Keratinocyte (primary cell): Measurements from ENCODE around the gene SKI. TPM values are rescaled to one million over a fixed set of nuclear protein-coding genes. Genes with fewer than 3 reads are reported as not detected.

ENCODE experiments used
- DNase-seq: peaks from one replicate; pipeline ENCODE4 v3.0.0-alpha.2; 2011; ENCODE audit warnings: low read depth, missing footprints, low spot score
- FAIRE-seq: peaks from 2 replicates; lab custom pipeline; 2011; peaks lifted over from hg19 to GRCh38; lab: Jason Lieb, UNC
- H2AFZ ChIP-seq: 2 replicates; pipeline ENCODE4 v1.6.0; 2012; ENCODE audit warnings: low read length, control low read depth, inconsistent platforms; ENCODE audit not compliant: control insufficient read depth
- H3K27ac ChIP-seq: 2 replicates; pipeline ENCODE4 v1.5.1; 2011; ENCODE audit warnings: low read length; ENCODE audit not compliant: control insufficient read depth, insufficient read depth
- H3K27me3 ChIP-seq: 3 replicates; pipeline ENCODE4 v1.6.0; 2011; ENCODE audit warnings: low read length; ENCODE audit not compliant: control insufficient read depth, insufficient read depth; ENCODE audit errors: extremely low read depth
- H3K36me3 ChIP-seq, 2 experiments: 2 replicates in 1 of 2; 3 replicates in 1 of 2; pipeline ENCODE4 v1.5.1; 2011; ENCODE audit warnings: low read length in 2 of 2, mild to moderate bottlenecking in 1 of 2; ENCODE audit not compliant: control insufficient read depth in 2 of 2, insufficient read depth in 2 of 2; ENCODE audit errors: extremely low read depth in 1 of 2
- H3K4me1 ChIP-seq: 3 replicates; pipeline ENCODE4 v1.5.1; 2011; ENCODE audit warnings: low read length; ENCODE audit not compliant: control insufficient read depth, insufficient read depth; ENCODE audit errors: extremely low read depth
- H3K4me2 ChIP-seq: 3 replicates; pipeline ENCODE4 v1.6.0; 2011; ENCODE audit warnings: low read depth, low read length; ENCODE audit not compliant: control insufficient read depth, insufficient read depth; ENCODE audit errors: extremely low read depth
- H3K4me3 ChIP-seq, 3 experiments: fragments of 200-600 bp in 1 of 3; sonication (generic) in 1 of 3; 2 replicates in 2 of 3; 3 replicates in 1 of 3; pipeline ENCODE4 v1.5.1; 2011 to 2016; ENCODE audit warnings: low read length in 3 of 3, mild to moderate bottlenecking in 3 of 3, control low read depth in 2 of 3, inconsistent platforms in 1 of 3, low read depth in 1 of 3, mixed read lengths in 1 of 3, mixed run types in 1 of 3, moderate library complexity in 1 of 3; ENCODE audit not compliant: control insufficient read depth in 2 of 3, insufficient read depth in 2 of 3; ENCODE audit errors: extremely low read depth in 1 of 3
- H3K79me2 ChIP-seq: 2 replicates; pipeline ENCODE4 v1.6.0; 2012; ENCODE audit warnings: low read length; ENCODE audit not compliant: control insufficient read depth, insufficient read depth
- H3K9ac ChIP-seq: 3 replicates; pipeline ENCODE4 v1.6.0; 2011; ENCODE audit warnings: low read length; ENCODE audit not compliant: control insufficient read depth, insufficient read depth; ENCODE audit errors: extremely low read depth
- H3K9me1 ChIP-seq: 3 replicates; pipeline ENCODE4 v1.6.0; 2011; ENCODE audit warnings: low read length; ENCODE audit not compliant: control insufficient read depth, insufficient read depth; ENCODE audit errors: extremely low read depth
- H3K9me3 ChIP-seq: 2 replicates; pipeline ENCODE4 v1.5.1; 2012; ENCODE audit warnings: low read depth, low read length; ENCODE audit not compliant: control insufficient read depth
- H4K20me1 ChIP-seq: 3 replicates; pipeline ENCODE4 v1.6.0; 2011; ENCODE audit warnings: low read length; ENCODE audit not compliant: control insufficient read depth, insufficient read depth; ENCODE audit errors: extremely low read depth
- CTCF ChIP-seq, 3 experiments: IDR thresholded peaks in 1 of 3; conservative IDR thresholded peaks in 1 of 3; optimal IDR thresholded peaks in 1 of 3; 2 replicates in 2 of 3; 3 replicates in 1 of 3; pipeline versions ENCODE3 to v1.5.1; 2011; ENCODE audit warnings: low read length in 3 of 3, mild to moderate bottlenecking in 3 of 3, moderate library complexity in 2 of 3, control low read depth in 1 of 3, inconsistent platforms in 1 of 3; ENCODE audit not compliant: insufficient read depth in 2 of 3; ENCODE audit errors: extremely low read depth in 1 of 3
- EZH2 ChIP-seq: IDR thresholded peaks from one replicate; pipeline ENCODE4 v1.6.1; 2012; ENCODE audit warnings: inconsistent platforms, mild to moderate bottlenecking, low read length, moderate library complexity
- dilution Hi-C: fragments of 300-500 bp; cut with MboI; formaldehyde crosslinking; loops from one replicate; pipeline ENCODE4 v1.7.0; 2020; ENCODE audit warnings: low sequenced_read_pairs; ENCODE audit not compliant: extremely low pct_ligation_motif_present
- polyA plus RNA-seq, 5 experiments: library from polyadenylated mRNA; depleted of rRNA in 3 of 5; stranded (reverse) in 3 of 5; stranded (forward) in 1 of 5; unstranded in 1 of 5; fragments of >200 nt; gene quantifications; 1 replicate in 1 of 5; 2 replicates in 3 of 5; 3 replicates in 1 of 5; pipeline versions ENCODE4 v1.2.1 to v1.2.3, GENCODE V29; 2011 to 2012; ENCODE audit warnings: missing spikeins in 2 of 5, low read depth in 1 of 5, low replicate concordance in 1 of 5

The SKI gene
- polyA plus RNA-seq, 1 donor (not counting 4 experiments of a cell fraction or from before 2014, with no cell fraction given): 4.8 TPM

- Histone ChIP-seq H3K27ac (no peak overlapping the region), H2AFZ (no peak overlapping the region), H3K36me3 (peaks cover 0 to 2% of the 10 kb centered on the region in 2 experiments), H3K79me2 (peaks cover 5% of the 10 kb centered on the region), H3K27me3 (no peaks in the 10 kb centered on the region), H3K9ac (no peak overlapping the region), H4K20me1 (no peaks in the 10 kb centered on the region), H3K4me1 (peaks cover 13% of the 10 kb centered on the region), H3K4me3 (no peak overlapping the region), H3K4me2 (no peak overlapping the region), H3K9me3 (no peaks in the 10 kb centered on the region), H3K9me1 (no peaks in the 10 kb centered on the region)
- FAIRE-seq (no peak), DNase-seq (no peak)
- dilution Hi-C loops: loop anchor here (10.0 kb wide), 1 partner anchor 82 kb away; no protein-coding TSS in a partner anchor
- no peak for TF ChIP-seq EZH2
- no peak for TF ChIP-seq CTCF (optimal IDR thresholded peaks at IDR 0.05 in 1 of 3, IDR thresholded peaks at IDR 0.05 in 1 of 3, conservative IDR thresholded peaks at IDR 0.05 in 1 of 3; ENCODE audit: extremely low read depth in 1 of 3, insufficient read depth in 2 of 3, low read length in 3 of 3)
Measured at GRCh38 chr1:2192031-2192995, 35.8 kb upstream of the SKI start.

- DNase-seq: no peak
- H2AFZ ChIP-seq: peak overlapping the region; percentile 9
- TF ChIP-seq EZH2 (no peak), CTCF (optimal IDR thresholded peaks at IDR 0.05 in 1 of 3, IDR thresholded peaks at IDR 0.05 in 1 of 3, conservative IDR thresholded peaks at IDR 0.05 in 1 of 3; ENCODE audit: extremely low read depth in 1 of 3, insufficient read depth in 2 of 3, low read length in 3 of 3) (no peak)
- H4K20me1 ChIP-seq: no peaks in the 10 kb centered on the region
- no peak for FAIRE-seq
- H3K36me3 ChIP-seq: peaks cover 0 to 1% of the 10 kb centered on the region in 2 experiments
- dilution Hi-C loops: loop anchor here (10.0 kb wide), 1 partner anchor 81 kb away; no protein-coding TSS in a partner anchor
- H3K9me1 ChIP-seq: no peaks in the 10 kb centered on the region
- H3K4me1 ChIP-seq: peaks cover 13% of the 10 kb centered on the region
- no peak overlapping the region for H3K27ac ChIP-seq
- peak overlapping the region; percentile 65 for H3K9ac ChIP-seq
- no peaks in the 10 kb centered on the region for H3K27me3 ChIP-seq
- peaks cover 5% of the 10 kb centered on the region for H3K79me2 ChIP-seq
- H3K4me2 ChIP-seq: peak overlapping the region; percentile 75
- H3K4me3 ChIP-seq: peak overlapping the region; percentile 54 to 69 (median 65)
- no peaks in the 10 kb centered on the region for H3K9me3 ChIP-seq
Measured at GRCh38 chr1:2193514-2194281, 34.4 kb upstream of the SKI start.
